ENCODE results near the gene CACNA2D4. TPM values are rescaled to one million over a fixed set of nuclear protein-coding genes. Genes with fewer than 3 reads are reported as not detected.

CACNA2D4 gene
- total RNA-seq, 1 donor from 2014 or later, result 5.9 TPM

DNA sequence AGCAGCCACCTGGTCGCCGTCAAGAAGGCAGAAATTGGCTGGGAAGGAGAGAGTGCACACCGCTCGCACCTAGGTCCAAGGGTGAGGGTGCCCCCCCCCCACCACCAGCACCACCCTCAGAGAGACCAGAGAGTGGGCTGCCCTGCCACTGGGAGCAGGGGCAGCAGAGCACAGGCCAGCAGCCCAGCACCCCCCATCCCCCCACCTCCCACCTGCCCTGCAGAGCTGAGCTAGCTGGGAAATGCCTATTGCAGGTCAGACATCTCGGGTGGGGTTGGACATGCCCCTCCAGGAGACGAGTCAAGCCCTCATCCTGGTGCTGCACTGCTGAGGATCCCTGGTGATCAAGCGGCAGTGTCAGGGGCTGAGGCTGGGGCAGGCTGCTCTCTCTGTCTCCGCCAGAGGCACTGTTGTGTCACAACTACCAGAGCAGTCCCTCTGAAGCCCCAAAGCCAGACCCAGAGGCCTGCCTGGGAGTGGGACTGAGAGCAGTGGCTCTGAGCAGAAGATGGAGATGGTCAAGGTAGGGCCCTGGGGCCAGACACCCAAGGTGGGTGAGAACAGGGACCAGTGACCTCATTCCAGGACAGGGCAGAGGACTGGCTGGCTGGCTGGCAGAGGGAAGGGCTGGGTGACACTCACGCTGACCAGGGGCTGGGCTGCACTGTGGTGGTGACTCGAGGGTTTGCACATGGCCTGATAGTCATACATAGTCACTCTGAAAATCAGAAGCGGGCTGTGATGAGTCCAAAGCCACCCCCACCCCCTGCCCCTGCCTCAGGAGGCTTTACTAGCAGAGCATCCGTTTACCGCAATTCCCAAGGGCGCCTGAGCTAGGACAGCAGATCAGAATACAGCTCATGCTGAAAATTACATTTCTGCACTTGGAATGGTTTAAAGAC is 117.8 kb downstream of the CACNA2D4 start:
- DNase-seq (ENCODE audit: low spot score), result peak; percentile 55

DNA sequence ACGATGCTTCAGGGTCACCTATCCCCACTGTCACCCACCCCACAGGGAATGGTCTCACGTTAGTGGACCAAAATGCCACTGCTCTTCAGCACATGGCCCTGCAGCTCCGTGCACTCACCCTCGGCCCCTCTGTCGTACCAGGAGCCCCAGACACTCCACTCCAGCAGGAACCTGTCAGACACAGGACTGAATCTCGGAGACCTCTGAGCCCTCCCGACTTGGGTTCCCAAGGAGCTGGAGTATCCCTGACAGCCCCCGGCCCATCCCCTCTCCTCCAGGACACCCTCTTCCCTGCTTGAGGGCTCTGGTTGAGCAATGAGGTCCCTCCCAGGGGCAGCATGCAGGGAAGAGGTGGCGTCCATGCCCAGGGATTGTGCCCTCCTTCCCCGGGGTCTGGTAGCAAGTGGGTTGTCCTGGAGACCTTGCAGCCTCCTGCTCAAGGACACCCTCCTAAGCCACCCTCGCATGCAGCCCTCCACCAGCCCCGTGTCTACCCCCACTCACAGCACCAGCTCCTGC is 118.5 kb downstream of the CACNA2D4 start:
- intact Hi-C loops (cut with DNase I), result loop anchor here (2.0 to 10.0 kb wide), 2 partner anchors 137 to 795 kb away; no protein-coding TSS in a partner anchor
- no peak for ATAC-seq
- DNase-seq (ENCODE audit: low spot score), result no peak

More for the DNA sequence above, 117.8 kb downstream of the CACNA2D4 start:
- no peak for ATAC-seq
- intact Hi-C loops (cut with DNase I), result loop anchor here (10.0 kb wide), 1 partner anchor 794 kb away; no protein-coding TSS in a partner anchor

DNA sequence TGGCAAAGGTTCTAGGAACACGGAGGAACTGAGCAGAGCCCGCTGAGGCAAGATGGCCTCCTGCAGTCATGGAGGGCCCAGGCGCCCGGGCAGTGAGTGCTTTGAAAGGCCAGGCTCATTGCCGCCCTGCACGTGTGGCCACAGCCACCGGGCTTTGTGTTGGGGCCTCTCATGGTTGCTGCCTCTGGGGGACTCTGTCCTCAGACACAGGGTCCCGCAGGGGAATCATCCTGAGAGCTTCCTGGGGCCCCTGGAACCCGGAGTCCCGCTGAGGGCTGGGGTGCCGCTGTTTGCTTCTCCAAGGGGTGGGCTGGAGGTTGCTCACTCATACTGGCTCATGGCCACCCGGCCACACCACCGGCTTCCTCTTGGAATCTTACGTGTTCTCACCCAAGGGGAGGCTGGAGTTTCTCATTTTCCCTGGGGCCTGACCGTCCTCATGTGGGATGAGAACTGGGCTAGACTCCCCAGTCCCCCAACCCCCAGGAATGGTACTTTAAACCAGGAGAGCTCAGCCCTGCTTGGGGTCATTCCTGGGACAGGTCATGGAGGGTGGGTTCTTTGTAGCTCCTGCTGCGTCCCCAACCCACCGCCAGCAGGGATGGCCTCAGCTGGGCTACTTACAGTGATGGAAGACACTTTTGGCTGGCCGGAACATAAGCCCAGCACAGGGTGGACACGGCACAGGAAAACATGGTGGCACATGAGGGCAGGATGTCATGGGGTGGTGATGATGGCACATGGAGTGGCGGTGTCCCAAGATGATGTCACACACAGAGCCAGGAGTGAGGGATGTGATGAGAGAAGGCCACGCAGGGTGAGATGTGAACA is 119.2 kb downstream of the CACNA2D4 start:
- ATAC-seq (no peak), DNase-seq (ENCODE audit: low spot score) (no peak)
- intact Hi-C loops (cut with DNase I), result loop anchor here (2.0 kb wide), 1 partner anchor 138 kb away; no protein-coding TSS in a partner anchor

DNA sequence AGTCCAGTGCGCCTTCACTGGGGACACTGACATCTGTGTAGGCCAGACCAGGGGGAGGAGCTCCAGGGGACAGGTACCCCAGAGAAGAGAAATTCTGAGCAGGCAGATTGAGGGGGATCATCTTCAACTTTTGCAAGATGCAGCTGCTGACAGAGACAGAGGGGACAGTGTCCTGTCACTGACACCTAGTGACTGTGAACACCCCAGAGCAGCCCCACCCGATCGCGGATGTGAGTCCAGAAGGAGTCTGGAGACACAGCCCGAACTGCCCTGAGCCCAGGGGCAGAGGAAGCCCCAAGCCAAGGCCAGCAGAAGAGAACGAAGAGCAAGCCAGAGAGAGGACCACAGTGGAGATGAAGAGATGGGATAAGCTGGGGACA is 119.8 kb downstream of the CACNA2D4 start:
- ATAC-seq, result no peak
- DNase-seq (ENCODE audit: low spot score), result no peak
- intact Hi-C loops (cut with DNase I), result loop anchor here (2.0 kb wide), 1 partner anchor 138 kb away; no protein-coding TSS in a partner anchor

DNA sequence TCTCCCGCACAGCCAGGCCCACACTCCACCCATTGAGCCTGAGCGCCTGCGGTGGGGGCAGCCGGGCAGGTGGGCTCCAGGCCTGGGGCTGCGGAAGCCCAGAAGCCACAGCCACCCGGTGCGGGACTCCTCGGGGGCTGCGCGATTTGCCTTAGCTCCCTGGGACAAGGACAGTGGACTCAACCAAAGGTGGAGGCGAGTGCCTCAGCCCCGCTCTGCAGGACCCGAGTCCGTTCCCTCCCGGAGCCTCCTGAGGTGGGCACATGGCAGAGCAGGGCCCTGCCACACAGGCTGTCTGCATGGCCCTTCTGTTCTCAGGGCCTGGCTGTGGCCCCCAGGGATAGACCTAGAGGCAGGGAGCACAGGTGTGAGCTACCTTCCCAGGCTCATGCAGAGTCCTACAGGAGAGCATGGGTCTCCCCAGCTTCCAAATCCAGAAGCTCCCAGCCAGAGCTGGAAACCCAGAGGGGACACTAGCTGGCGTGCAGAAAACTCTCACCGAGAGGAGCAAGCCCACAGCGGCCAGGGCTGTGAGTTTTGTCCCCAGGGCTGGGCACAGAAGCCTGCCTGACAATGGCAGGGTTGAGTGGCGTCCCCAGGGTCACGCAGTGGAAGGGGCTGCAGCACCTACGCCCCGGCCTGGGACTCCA is 120.3 kb downstream of the CACNA2D4 start:
- no peak for ATAC-seq
- intact Hi-C loops (cut with DNase I), result loop anchor here (2.0 kb wide), 1 partner anchor 139 kb away; no protein-coding TSS in a partner anchor
- DNase-seq (ENCODE audit: low spot score), result no peak

DNA sequence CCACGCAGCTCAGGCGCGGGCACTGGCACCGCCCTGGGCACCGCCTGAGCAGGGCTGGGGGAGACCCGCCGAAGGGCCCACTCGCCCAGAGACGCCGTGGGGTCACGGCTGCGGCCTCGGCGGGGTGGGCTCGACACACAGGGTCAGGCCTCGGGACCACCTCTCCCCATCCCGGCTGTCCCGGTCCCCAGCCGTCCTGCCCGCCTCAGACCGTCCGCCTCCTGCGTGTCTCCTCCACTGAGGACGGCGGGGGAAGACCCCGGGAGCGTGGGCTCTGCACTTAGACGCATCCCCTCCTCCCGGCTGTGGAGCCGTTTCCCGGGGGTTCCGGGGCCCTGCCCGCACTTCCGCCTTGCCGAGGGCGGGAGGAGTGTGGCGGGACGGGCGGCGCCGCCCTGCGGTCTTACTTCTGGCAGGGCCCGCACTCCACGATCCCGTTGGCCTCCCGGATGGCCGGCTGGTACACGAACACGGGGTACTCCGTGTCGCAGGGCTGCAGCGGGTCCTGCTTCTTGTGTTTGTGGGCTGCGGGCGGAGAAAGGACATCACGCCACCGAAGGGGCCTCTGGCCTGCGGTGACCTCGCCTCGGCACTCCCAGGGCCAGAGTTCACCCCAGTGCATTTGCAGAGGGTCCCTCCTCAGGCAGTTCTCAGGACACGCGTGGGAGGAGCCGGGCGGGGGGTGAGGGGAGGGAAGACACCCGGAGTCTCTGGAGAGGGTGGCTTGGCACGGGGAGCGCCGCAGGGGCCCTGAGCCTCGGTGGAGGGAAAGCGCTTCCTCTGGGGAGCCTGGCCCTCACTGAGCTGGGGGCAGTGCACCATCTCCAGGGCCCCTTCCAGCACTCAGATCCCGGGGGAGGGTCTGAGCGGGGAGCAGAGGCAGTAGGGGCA is 121.2 kb downstream of the CACNA2D4 start:
- DNase-seq (ENCODE audit: low spot score) (peak; percentile 83), ATAC-seq (peak; percentile 69)
- intact Hi-C loops (cut with DNase I), result no loop called here

DNA sequence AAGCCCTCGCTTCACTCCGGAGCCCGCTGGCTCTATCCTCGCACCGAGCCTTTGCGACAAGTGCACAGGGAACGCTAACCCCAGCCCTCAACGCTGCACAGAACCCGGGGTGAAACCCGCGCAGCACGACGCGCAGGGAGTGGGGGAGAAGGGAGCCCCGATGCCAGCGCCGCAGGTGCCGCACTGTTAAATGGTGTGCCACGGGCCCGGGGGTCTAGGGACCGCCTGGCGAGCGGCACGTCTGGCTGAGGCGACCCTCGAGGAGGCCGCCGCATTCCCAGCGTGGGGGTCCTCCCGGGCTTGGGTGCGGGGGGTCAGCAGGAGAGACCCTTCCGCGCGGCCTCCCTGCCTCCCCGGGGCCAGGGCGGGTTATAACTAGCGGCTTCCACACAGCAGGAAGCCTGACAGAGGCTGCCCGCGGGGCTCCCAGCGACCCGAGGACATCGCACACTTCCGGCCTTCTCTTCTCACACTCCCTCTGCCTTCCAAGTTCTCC is 121.9 kb downstream of the CACNA2D4 start:
- peak; percentile 34 for ATAC-seq
- no peak for DNase-seq (ENCODE audit: low spot score)
- intact Hi-C loops (cut with DNase I), result no loop called here

DNA sequence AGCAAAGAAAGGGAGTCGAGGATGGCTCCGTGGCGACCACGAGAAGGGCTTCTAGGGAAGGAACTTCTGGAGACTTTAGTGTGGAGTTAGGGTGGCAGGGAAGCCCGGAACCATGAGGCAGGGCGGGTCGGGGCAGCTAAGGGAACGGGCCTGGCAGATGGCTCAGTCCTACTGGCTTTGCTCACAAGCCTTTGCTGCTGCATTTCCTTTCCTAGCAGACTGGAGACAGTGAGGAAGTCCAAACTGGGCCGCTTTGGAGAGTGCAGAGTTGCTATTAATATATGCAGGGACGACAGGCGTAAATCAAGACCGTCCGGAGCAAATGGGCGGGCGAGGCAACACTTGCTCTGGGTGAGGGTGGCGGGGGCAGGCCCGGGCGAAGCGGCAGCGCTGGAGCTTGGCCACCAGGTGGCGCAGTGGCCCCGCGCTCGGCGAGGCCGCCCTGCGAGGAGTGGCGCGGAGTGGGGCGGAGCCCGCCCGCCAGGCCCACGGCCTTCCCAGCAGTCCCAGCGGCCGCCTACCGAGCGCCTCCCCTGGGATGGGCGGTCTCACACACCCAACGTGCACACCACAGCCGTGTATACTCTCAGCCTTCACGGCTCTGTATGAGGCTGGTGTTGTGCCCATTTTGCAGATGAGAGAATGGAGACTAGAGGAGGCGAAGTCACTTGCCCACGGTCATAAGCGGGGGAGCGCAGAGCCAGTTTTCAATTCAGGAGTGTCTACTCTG is 122.5 kb downstream of the CACNA2D4 start:
- peak; percentile 96 for DNase-seq (ENCODE audit: low spot score)
- peak; percentile 95 for ATAC-seq
- intact Hi-C loops (cut with DNase I), result no loop called here

DNA sequence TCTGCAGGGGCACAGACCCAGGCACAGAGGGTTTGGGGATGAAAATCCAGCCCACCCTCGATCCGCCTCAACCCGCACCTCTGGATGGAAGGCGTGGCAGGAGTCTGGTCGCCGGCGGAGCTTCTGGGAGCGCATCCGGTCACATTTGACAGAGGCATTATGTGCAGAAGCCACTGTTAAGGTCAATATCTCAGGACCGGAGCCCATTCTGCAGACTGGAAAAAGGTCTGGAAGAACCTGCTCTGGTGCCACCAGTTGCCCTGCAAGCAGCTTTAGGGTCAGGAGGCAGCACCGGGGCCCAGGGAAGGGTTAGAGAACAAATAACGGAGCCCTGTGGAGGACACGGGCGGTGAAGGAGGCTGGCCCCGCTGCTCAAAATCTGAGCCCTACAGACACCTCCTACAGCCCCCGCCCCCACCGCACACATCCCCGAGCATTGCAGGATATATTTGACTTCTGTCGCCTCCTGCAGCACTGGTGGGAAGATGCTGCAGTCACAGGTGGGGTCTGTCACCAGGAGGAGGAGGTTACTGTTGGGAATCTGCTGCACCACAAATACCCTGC is 123.1 kb downstream of the CACNA2D4 start:
- no peak for ATAC-seq
- intact Hi-C loops (cut with DNase I), result no loop called here
- DNase-seq (ENCODE audit: low spot score), result no peak

DNA sequence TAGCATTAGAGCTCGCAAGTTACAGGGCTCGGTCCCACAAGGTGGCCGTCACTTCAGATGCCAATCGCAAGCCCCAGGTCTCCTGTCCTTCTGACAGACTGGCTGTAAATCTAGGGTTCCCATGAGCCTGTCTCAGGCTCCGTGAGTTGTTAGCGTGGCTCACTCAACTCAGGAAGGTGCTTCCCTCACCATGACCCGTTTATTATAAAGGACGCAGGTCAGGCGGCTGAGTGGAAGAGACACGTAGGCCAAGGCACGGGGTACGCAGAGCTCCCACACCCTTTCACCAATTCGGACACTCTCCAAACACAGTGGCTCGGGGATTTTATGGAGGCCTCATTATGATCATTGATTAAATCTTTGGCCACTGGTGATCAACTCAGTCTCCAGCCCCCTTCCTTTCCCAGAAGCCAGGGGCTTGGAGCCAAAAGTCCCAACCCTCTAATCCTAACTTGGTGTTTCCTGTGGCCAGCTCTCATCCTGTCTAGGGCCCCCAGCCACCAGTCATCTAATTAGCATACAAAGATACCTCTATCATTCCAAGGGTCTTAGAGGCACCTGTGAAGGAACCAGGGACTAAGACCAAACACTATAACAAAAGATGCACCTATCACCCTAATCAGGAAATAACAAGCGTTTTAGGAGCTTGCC is 123.9 kb downstream of the CACNA2D4 start:
- intact Hi-C loops (cut with DNase I), result no loop called here
- DNase-seq (ENCODE audit: low spot score), result no peak
- ATAC-seq, result no peak

DNA sequence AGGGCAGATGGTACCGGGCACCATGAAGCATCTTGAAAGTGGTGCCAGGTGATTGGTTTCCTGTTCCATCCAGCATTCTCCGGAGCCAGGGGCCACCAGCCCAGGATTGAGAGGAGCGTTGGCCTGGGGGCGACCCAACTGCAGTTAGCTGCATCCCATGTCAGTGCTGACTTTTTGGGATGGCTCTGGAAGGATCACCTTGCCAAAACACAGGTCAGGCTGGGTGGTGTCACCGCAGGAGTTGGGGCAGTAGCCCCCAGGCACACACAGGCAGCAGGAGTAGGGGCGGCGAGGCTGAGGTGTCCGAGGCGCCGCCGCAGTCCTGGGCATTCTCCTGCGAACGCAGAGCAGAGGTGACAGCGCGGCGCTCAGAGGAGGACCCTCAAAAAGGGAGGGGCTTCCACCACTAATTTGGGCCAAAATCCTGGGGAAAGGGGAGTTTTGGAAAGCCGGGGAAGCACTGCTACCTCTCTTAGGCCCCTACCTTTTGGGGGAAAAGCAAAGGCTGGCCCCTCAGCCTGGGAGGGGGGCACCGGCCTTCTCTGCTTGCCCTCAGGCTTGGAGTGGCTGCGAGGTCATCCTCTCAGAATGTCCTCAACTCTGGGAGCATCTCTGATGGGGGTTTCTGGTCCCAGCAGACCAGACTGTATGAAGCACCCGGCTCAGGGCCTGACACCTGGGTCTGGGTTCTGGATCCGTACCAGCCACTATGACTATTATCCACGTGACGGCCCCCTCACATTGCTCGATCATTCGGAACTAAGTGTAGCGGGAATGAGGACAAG is 124.8 kb downstream of the CACNA2D4 start:
- DNase-seq (ENCODE audit: low spot score), result no peak

DNA sequence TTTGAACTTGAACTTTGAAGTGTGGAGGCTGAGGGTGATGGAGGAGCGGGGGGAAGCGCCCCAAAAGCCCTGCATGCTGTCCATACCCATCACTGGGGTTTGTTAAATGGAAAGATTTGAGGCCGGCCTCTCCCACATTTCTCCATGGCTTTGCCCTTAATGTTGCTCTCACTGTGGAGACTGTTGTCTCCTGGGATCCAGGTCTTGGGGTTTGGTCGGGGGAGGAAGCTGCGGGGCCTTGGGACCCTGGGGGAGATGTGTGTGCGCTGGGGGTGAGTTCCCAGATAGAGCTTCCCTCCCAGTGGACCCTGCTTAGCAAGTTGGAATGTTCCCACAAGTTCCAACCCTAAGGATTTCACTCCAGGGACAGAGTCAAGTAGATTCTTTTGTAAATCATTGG is 126.0 kb downstream of the CACNA2D4 start:
- ATAC-seq (no peak), DNase-seq (ENCODE audit: low spot score) (no peak)
- intact Hi-C loops (cut with DNase I), result no loop called here

More for the DNA sequence above, 124.8 kb downstream of the CACNA2D4 start:
- no peak for ATAC-seq
- intact Hi-C loops (cut with DNase I), result no loop called here

DNA sequence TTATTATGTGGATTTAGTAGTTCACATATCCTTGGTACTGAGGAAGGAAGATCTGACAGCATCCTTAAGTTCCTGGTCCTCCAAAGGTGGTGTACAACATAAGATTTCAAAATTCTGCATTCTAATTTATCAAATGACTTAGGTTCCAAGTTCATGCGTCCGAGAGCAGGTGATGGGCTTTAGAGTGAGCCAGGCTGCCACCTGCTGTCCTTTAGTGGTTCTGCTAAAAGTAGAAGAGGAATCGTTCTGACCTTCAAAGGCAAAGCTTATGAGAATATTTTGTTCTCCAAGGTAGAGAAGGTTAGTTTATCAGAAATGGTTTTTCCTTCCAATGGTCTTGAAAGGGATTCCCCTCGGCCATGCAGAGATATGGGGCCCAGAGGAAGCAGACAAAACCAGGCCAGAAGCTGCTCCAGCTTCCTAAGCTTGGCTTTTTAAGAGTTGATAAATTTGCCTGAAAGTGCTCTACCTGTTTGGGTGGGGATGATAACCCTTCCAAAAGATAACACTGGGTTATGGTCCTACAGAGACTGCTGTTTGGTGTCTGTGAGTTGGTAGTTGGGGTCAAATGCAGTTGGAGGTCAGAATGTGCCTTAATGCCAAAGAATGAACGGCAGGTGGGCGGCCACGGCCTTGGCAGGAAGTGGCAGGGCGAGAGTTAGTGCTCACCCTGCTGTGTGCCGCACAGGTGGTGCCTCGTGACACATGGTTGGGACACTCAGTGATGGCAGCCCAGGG is 127.2 kb downstream of the CACNA2D4 start:
- DNase-seq (ENCODE audit: low spot score), result peak; percentile 78
- peak; percentile 53 for ATAC-seq
- intact Hi-C loops (cut with DNase I), result loop anchor here (2.0 kb wide), 1 partner anchor 138 kb away; no protein-coding TSS in a partner anchor

DNA sequence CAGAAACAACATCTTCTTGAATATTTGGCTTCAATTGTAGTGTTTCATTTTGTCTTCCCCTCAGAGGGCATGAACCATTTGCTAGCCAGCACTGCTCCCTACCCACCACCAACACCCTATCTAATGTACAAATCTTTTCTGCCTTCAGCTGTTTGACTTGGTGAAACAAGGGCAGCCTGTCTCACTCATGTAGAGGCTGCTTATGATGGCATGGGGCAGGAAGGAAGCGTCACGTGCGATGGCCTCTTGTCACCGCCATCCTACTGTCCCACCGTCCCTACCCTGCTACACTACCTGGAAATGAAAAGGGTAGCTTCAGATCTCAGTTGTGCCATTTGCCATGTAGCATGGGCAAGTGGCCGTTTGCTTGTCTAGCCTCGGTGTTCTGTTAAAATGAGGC is 128.0 kb downstream of the CACNA2D4 start:
- intact Hi-C loops (cut with DNase I), result loop anchor here (2.0 kb wide), 1 partner anchor 138 kb away; no protein-coding TSS in a partner anchor
- DNase-seq (ENCODE audit: low spot score) (no peak), ATAC-seq (no peak)

DNA sequence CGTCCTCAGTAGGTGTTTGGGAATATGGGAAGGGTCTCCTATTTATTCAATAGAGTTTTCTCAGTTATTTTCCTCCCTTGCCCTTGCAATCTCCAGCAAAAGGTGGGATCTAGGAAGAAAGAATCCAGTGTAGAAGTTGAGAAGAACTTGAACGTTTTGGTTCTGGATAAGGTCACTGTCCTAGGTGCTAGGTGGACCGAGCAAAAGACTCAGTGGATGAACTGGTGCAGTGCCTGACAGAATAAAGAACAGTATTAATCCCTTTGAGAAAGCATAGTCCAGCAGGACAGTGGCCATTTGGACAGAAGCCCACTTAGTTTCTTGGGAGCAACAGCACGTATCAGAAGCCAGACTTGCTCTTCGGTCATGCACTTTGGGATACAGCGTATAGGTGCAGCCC is 130.7 kb downstream of the CACNA2D4 start:
- no peak for ATAC-seq
- no peak for DNase-seq (ENCODE audit: low spot score)
- intact Hi-C loops (cut with DNase I), result no loop called here
